GM21576 (cell line): ENCODE results near the gene KRT76.

Source experiments
- ATAC-seq: cut with Tn5 transposase; IDR thresholded peaks from one replicate; pipeline ENCODE4 v1.9.1; 2021; ENCODE audit warnings: mild to moderate bottlenecking, moderate library complexity; ENCODE audit not compliant: unreplicated experiment

The KRT76 gene

DNA sequence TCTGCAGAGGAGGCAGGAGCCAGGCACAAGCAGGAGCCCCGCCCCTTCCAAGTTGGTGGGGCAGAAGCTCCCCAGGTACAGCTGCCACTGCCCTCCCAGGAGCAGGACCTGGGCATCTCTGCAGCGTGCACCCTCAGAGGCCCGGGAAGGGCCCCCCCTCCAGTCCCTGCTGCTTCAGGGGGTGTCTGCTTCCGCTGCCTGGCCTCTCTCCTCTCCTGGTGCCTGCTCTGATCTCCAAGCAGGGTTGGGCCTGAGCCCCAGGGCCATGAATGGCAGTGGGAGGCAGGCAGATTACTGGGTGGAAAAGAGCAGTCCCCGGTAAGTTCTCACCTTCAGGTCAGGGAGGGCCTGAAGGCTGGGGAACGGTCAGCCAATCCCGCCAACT lies 35.0 kb downstream of the KRT76 start:
- no peak for ATAC-seq

DNA sequence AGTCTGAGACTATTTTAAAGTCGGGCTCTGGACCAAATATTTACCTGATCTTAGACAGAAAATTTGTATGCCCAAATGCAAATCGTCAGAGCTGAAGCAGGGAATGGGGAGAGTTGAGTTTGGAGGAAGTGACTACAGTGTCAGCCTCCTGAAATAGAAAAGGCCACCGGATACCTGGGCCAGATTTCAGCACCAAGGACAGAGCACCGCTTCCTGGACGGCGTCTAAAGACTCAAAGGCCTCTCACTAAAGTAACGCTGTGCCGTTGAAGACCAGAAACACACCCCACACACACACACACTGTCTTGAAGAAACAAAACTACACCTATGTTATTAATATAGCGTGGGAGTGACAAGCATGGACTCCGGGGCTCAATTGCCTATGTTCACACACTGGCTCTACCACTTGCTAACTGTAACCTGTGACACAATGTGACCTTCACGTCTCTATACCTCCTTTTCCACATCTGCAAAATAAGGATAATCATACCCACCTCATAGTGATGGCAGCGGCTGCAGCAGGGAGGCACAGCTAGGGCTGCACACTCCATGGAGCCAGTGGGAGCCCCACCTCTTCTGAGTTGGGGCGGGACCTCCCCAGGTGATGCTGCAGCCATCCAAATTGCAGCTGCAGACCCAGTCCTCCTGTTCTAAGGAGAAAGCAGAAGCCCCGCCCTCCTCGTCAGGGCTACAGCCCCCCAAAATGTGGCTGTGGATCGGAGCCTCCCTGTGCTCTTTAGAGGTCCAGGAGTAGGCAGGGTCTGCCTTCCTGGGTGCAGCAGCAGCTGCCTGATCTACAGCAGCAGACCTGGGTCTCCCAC lies 35.6 kb downstream of the KRT76 start:
- no peak for ATAC-seq

DNA sequence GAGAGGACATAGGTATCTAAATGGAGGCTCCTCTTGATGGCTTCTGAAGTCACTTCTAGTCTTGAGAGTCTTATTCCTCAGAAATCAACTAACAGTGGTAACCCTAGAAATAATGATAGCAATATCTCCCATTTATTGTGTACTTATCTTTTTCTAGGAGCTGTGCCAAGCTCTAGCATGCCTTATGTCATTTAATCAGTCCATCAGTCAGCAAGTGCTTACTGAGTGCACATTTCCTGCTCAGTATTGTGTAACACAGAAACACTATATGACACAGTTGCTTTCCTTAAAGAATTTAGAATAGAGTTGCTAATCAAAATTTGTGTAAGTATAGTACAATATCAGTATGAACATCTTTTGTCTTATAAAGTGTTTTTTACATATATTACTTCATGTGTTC lies 36.6 kb downstream of the KRT76 start:
- no peak for ATAC-seq

DNA sequence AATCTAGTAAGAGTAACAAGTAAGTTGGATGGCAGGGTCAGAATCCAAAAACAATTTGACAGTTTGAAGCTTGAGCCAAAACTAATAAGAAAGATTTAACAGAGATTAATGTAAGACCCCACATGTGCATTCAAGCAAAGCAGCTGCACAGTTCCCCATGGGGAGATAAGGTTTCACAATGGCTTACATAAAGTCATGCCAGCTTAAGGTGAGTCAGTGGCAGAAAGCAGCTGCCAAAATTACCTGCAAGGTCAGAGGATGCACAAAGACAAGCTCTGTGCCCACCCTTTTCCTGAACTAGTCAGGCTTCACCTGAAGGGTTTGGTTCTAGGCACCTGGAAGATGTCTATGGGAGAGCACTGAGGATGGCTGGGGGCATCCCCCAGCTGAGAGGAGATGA lies 37.2 kb downstream of the KRT76 start:
- ATAC-seq = no peak

DNA sequence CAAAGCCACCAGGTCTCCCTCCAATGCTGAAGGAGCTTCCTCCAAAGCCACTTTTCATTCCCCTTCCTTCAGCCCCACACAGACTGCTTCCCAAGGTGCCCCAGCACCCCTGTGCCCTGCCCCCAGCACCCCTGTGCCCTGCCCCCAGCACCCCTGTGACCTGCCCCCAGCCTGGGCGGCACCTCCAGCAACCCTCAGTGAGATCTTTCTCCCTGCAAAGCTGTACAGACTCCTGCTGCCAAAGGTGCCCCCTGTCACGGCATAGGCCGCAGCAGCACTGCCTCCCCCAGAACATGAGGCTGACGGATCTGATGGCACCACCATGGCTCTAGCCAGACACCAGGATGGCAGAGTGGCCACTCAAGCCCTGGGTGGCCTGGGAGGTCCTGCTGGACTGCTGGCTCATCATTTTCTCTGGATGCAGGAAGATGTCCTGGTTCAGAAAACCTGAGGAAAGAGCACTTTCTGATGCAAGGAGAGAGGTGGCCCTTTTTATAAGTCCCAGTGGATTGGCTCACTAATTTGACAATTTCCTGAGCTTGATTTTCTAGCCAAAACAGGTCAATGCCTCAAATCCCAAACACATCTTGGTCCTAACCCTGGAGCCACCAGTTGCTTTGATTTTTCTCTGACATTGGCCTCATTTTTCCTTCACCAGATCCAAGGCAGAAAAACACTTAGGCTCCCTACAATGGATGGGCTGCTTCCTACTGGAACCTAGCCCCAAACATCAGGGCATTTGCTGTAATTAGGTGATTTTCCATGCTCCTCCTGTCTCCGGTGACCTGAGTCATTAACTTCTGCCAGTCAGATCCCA lies 41.1 kb downstream of the KRT76 start:
- no peak for ATAC-seq

DNA sequence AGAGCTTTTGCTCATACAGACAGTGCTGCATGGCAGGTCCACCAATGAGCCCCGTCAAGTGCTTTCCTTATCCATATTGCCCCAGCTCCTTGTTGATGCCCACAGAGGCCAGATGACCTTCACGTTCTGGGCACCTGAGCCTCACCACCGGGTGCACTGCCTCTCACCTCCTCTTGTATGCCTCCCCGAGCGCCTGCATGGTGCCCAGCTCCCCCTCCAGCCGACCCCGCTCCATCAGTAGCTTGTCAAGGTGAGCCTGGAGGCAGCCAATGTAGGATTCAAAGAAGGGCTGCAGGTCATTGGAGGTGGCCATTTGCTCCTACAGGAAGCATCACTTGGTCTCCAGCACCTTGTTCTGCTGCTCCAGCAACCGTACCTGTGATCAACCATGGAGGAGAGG lies 42.0 kb downstream of the KRT76 start:
- no peak for ATAC-seq

DNA sequence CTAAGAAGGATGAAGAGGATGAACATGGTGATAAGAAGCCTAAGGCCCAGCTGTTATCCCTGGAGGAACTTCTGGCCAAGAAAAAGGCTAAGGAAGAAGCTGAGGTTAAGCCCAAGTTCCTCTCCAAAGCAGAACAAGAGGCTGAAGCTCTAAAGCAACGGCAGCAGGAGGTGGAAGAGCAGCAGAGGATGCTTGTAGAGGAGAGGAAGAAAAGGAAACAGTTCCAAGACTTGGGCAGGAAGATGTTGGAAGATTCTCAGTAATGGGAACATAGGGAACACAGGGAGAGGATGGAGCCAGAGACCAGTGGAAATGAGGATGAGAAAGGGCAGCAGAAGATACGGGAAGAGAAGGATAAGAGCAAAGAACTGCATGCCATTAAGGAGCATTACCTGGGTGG lies 46.4 kb downstream of the KRT76 start:
- no peak for ATAC-seq

DNA sequence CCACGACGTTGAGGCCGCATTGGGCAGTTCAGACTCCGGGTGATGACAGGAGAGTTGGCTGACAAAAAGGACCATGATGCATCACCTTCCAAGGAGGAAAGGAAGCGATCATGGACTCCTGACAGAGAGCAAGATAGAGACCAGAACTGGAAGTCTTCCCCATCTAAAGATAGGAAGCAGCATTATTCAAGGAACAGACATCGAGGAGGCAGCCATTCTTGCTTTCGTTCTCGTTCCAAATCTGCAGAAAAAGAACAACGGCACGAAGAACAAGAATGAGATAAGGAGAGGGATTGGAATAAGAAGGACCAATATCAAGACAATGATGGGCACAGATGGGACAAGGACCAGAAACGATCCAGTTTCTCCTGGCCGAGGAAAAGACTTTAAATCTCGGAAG lies 46.8 kb downstream of the KRT76 start:
- no peak for ATAC-seq

DNA sequence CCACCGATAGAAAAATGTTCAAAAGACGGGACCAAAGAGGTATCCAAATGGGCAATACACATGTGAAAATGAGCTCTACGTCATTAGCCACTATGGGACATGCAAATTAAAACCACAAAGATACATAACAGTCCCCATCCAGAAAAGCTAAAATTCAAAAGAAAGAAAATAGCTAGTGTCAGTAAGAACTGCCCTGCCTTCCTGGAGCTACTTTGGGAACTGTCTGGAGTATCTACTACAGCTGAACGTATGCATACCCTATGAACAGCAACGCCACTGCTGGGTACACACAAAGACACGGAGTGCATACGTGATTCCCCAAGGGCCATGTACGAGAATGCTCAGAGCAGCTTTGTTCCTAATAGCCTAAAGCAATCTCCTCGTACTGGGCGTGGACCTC lies 48.0 kb downstream of the KRT76 start:
- ATAC-seq = no peak

DNA sequence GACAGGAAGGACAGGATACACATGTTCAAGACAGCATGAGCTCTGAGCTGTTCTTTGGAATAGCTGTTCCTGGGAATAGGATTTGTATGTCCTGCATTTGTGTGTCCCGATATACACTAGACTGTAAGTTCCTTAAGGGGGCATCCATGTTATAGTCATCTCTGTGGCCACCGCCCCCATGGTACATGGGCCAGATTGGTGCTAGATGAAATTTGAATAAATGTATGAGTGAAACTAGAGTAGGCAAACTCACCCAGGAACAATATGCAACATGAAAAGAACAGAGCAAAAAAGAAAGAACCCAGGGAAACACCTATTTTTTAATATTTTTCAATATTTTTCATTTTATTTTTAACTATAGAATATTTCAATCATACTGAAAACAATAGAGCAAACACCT lies 48.8 kb downstream of the KRT76 start:
- no peak for ATAC-seq

DNA sequence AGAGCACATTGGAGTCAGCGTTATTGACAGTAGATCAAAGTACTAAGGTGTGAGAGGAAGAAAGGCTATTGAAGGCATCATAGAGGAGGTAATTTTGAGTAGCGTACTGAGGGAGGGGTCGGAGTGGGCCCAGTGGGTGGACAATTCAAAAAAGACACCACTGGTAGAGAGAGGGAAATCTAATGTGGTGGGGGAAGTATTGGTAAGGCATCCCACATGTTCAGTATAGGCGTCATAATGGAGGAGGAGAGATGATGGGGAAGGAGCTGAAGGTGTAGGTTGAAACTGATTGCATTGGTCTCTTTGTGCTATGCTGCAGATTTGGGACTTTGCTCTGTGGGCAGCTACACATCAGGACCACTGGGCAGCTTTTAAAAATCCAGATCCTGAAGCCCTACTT lies 50.1 kb downstream of the KRT76 start:
- ATAC-seq = no peak

DNA sequence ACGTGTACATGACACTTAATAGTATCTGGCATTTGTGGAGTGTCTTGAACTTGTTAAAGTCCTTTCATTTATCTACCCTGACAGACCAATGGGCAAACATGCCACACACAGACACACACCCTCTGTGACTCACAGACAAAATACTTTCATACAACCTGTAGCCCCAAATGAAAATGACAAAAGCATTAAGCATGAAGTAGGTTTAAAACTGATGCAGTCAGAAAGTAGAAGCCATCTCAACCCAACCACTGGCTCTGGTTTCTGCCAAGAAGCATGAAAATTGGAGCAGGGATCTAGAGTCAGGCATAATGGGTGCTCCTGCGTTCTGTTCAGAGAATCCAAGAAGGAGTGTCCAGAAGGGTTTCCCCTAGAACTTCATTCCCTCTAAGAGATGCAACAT lies 50.7 kb downstream of the KRT76 start:
- no peak for ATAC-seq

DNA sequence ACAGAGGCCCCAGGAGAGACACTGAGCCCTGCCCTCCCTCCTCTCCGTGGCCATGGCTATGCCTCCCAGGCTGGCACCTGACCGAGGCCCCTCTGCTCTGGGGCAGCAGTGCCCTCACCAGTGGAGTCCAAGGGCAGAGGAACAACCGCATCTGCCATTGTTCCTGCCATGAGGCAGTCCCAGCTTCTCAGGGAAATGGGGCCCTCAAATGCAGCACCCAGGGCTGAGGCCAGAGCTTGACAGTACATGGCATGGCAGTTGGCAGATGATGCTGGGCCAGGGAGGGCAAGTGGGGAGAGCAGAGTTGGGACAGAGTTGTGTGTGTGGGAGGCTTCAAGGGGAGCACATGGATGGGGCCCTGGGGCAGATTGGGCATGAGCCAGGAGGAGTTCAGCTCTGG lies 52.8 kb downstream of the KRT76 start:
- ATAC-seq = no peak

DNA sequence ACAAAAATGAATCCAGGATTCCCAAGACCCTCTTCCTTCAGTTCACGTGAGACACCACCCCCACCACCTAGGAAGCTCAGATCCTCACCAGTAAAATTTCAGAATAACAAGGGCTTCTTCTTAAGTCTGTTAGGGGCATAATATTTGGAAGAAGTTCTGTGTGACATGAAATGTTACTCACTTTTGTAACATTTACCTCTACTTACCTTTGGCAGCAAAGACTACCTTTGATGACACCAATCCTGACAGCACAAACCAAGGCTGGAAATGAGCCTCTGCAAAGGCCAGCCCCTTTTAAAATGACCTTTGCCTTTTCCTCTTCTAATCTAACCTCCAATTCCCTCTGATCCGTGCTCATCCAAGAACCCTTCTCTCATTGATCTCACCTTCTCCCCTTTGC lies 54.5 kb downstream of the KRT76 start:
- ATAC-seq = no peak

DNA sequence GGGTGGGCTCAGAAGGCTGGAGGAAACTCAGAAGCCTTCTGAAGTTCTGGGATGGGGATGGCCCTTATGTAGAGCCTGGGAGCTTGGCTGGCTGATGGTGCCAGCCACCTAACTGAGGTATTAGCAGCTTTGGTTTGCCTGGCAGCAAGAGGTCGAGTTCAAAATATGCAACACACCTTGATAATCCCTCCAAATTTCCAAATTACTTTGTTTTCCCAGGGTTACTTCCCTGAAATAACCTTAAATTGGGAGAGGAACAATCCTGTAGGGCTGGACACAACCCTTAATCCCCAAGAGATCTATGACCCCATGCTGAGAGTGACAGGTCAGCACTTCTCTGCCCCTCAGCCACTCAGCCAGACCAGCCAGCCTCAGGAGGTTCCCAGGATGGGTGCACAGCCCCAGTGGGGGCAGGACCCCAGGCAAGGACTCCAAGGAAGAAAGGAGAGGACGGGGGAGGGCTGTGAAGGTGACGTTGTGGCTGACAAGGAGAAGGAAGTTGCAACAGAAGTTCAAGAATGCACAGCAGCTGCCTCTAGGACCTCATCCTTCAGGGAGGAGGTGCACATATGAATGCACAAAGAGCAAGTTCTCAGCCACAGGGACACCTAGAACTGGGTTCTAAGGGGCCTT lies 55.2 kb downstream of the KRT76 start:
- no peak for ATAC-seq

DNA sequence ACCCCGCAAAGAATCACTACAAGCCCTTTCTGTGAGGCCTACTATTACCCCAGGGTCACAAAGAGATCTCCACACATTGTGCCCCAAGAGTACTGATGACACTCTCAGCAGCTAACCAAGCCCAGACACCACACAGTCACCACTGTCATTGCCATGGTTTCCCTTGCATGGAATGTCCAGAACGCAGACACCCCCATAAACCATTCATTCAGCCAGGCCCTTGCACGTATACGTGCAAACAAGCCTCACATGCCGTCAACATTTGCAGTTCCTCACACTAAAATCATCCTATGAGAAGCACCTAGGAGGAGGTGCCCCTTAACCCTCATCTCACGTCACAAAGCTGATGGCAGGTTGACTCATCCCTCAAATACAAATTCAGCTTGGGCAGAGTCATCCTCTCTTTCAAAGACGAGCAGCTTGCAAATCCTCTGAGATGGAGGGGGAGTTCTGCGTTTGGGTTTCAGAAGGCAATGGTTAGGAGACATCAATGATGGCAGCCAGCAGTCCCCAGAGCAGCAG lies 56.7 kb downstream of the KRT76 start:
- ATAC-seq = no peak
